Kidney glomerular epithelial cell (primary cell): ENCODE results near the gene INF2.
A peak's percentile ranks its signal among the peaks of the same experiment; 100 is the strongest.
"Not testable (repeated sequence)": the region's sequence is repeated elsewhere in the genome, so short reads cannot be mapped to it uniquely, and the experiment has no call there.

Source experiments
- DNase-seq: peaks from one replicate; lab custom pipeline; 2025; lab: John Stamatoyannopoulos, UW

Gene INF2

GRCh38 chr14:104657101-104657524 lies 32.3 kb upstream of the INF2 start:
- no peak for DNase-seq

- DNase-seq: peak; percentile 24
Measured at GRCh38 chr14:104657563-104658324, 31.7 kb upstream of the INF2 start.

- DNase-seq: no peak
Measured at GRCh38 chr14:104658325-104658712, 31.1 kb upstream of the INF2 start.

- DNase-seq: no peak
Measured at GRCh38 chr14:104659146-104659545, 30.3 kb upstream of the INF2 start.

- DNase-seq: no peak
Measured at GRCh38 chr14:104659764-104660523, 29.5 kb upstream of the INF2 start.

- DNase-seq: no peak
Measured at GRCh38 chr14:104660597-104660996, 28.8 kb upstream of the INF2 start.

- no peak for DNase-seq
Measured at GRCh38 chr14:104661086-104661485, 28.3 kb upstream of the INF2 start.

GRCh38 chr14:104661528-104662157 lies 27.8 kb upstream of the INF2 start:
- not testable (repeated sequence) for DNase-seq

- not testable (repeated sequence) for DNase-seq
Measured at GRCh38 chr14:104662472-104662871, 26.9 kb upstream of the INF2 start.

GRCh38 chr14:104664107-104664506 lies 25.3 kb upstream of the INF2 start:
- no peak for DNase-seq

- DNase-seq: no peak
Measured at GRCh38 chr14:104664588-104664987, 24.8 kb upstream of the INF2 start.

GRCh38 chr14:104665114-104665656 lies 24.2 kb upstream of the INF2 start:
- no peak for DNase-seq

GRCh38 chr14:104665657-104666522 lies 23.5 kb upstream of the INF2 start:
- DNase-seq: no peak

- DNase-seq: not testable (repeated sequence)
Measured at GRCh38 chr14:104666523-104666895, 22.9 kb upstream of the INF2 start.

- DNase-seq: no peak
Measured at GRCh38 chr14:104666981-104667380, 22.4 kb upstream of the INF2 start.

- DNase-seq: no peak
Measured at GRCh38 chr14:104669697-104670096, 19.7 kb upstream of the INF2 start.

- not testable (repeated sequence) for DNase-seq
Measured at GRCh38 chr14:104671330-104671977, 18.0 kb upstream of the INF2 start.

- not testable (repeated sequence) for DNase-seq
Measured at GRCh38 chr14:104672119-104672518, 17.3 kb upstream of the INF2 start.

GRCh38 chr14:104673481-104673880 lies 15.9 kb upstream of the INF2 start:
- no peak for DNase-seq

GRCh38 chr14:104675447-104675846 lies 14.0 kb upstream of the INF2 start:
- DNase-seq: no peak

GRCh38 chr14:104676130-104676693 lies 13.2 kb upstream of the INF2 start:
- DNase-seq: no peak
